Caco-2 (cell line): ENCODE data around the gene PPP1R16B. TPM values are rescaled to one million over a fixed set of nuclear protein-coding genes. Genes with fewer than 3 reads are reported as not detected.

Experiments used
- BruUV-seq: library from RNA; stranded (reverse); fragments of 400-500 nt; replicated peaks from 2 replicates; lab custom pipeline; 2021; lab: Mats Ljungman, UMichigan
- CTCF ChIA-PET: fragments of 300-600 bp; sonication (Branson Sonifier 250); formaldehyde crosslinking; loops from one replicate; lab custom pipeline; 2022; ENCODE audit warnings: antibody characterized with exemption; lab: Charles Lee
- POLR2A ChIA-PET: fragments of 300-600 bp; sonication (Branson Sonifier 250); formaldehyde crosslinking; loops from one replicate; lab custom pipeline; 2022; ENCODE audit warnings: antibody characterized with exemption; lab: Charles Lee
- DNase-seq, 2 experiments: peaks; one replicate each; pipeline versions ENCODE4 v3.0.0 to v3.0.0-alpha.2; 2020 to 2022
- H3K27me3 ChIP-seq: replicated peaks from 2 replicates; pipeline ENCODE4 v1.6.0; 2011; ENCODE audit warnings: low read length; ENCODE audit not compliant: control insufficient read depth, insufficient read depth
- H3K36me3 ChIP-seq: 2 replicates; pipeline ENCODE4 v1.5.1; 2011; ENCODE audit warnings: low read length; ENCODE audit not compliant: control insufficient read depth, insufficient read depth
- H3K4me1 ChIP-seq: fragments of 250-450 bp; sonication (Bioruptor Pico); 2 replicates; pipeline ENCODE4 v1.5.1; 2020; ENCODE audit warnings: mild to moderate bottlenecking
- H3K4me3 ChIP-seq: 2 replicates; pipeline ENCODE4 v1.5.1; 2011; ENCODE audit warnings: low read depth, mild to moderate bottlenecking, control low read depth, low read length
- H3K9me3 ChIP-seq: fragments of 250-450 bp; sonication (Bioruptor Pico); 2 replicates; pipeline ENCODE4 v1.5.1; 2020; ENCODE audit warnings: mild to moderate bottlenecking, moderate library complexity
- H3K27ac Mint-ChIP-seq: one replicate; pipeline ENCODE4 v1.8.0; 2022; ENCODE audit warnings: mixed read lengths; ENCODE audit not compliant: unreplicated experiment
- H3K27me3 Mint-ChIP-seq: one replicate; pipeline ENCODE4 v1.8.0; 2022; ENCODE audit warnings: mixed read lengths; ENCODE audit not compliant: insufficient read depth, unreplicated experiment
- H3K36me3 Mint-ChIP-seq: one replicate; pipeline ENCODE4 v1.8.0; 2022; ENCODE audit warnings: mild to moderate bottlenecking, mixed read lengths; ENCODE audit not compliant: insufficient read depth, unreplicated experiment
- H3K4me1 Mint-ChIP-seq: one replicate; pipeline ENCODE4 v1.8.0; 2022; ENCODE audit warnings: low read depth, mixed read lengths; ENCODE audit not compliant: unreplicated experiment
- H3K4me3 Mint-ChIP-seq: one replicate; pipeline ENCODE4 v1.8.0; 2022; ENCODE audit warnings: mild to moderate bottlenecking, moderate library complexity, mixed read lengths; ENCODE audit not compliant: unreplicated experiment
- H3K9me3 Mint-ChIP-seq: one replicate; pipeline ENCODE4 v1.8.0; 2022; ENCODE audit warnings: mixed read lengths; ENCODE audit not compliant: unreplicated experiment
- intact Hi-C: fragments of 100-400 bp; cut with micrococcal nuclease; formaldehyde crosslinking; loops from one replicate; pipeline ENCODE4 v1.10.0; 2022; ENCODE audit not compliant: unreplicated experiment
- total RNA-seq: library from RNA; stranded (reverse); gene quantifications from 2 replicates; pipeline ENCODE4 v1.2.3, GENCODE V29; 2022
- TF ChIP-seq, protein P1 (sequence below), 2 experiments: fragments of 200-600 bp in 1 of 2; IDR thresholded peaks; 1 replicate in 1 of 2; 2 replicates in 1 of 2; pipeline versions ENCODE4 v1.5.1 to v1.8.0; 2011 to 2022; ENCODE audit warnings: antibody characterized with exemption in 1 of 2, control low read depth in 1 of 2, inconsistent platforms in 1 of 2, low read depth in 1 of 2, low read length in 1 of 2, mild to moderate bottlenecking in 1 of 2, moderate library complexity in 1 of 2; ENCODE audit not compliant: insufficient read depth in 1 of 2, severe bottlenecking in 1 of 2, unreplicated experiment in 1 of 2

The PPP1R16B gene
- total RNA-seq, 1 experiment from 2014 or later, result not detected

DNA sequence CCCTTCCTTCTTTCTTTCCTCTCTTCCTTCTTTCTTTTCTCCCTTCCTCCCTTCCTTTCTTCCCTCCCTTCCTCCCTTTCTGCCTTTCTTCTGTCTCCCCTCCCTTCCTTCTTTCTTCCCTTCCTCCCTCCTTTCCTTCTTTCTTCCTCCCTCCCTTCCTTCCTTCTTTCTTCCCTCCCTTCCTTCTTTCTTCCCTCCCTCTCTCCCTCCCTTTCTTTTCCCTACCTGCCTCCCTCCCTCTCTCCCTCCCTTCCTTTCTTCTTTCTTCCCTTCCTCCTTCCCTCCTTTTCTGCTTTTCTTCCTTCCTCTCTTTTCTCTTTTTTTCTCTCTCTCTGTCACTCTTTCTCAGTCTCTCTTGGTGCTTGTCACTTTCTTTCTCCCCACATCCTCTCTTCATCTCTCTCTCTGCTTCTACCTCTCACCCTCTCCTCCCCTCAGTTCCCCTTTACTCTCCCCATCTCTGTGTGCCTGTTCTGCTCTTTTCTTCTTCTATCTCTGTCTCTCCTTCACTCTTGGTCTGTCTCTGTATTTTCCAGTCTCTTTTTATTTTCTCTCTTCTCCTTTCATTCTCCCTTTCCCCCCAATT lies 90.6 kb downstream of the PPP1R16B start:
- H3K27me3 ChIP-seq, result no peaks in the 10 kb centered on the region
- H3K9me3 ChIP-seq, result no peaks in the 10 kb centered on the region
- Mint-ChIP-seq H3K4me1 (peaks cover 17% of the 10 kb centered on the region), H3K27me3 (peaks cover 6% of the 10 kb centered on the region), H3K27ac (no peak overlapping the region), H3K36me3 (no peaks in the 10 kb centered on the region), H3K4me3 (no peak overlapping the region), H3K9me3 (no peaks in the 10 kb centered on the region)
- CTCF ChIA-PET, result interaction anchor here (1.2 kb wide), 2 partner anchors 9 to 13 kb away, joined by 3 to 4 read pairs; no protein-coding TSS in a partner anchor
- intact Hi-C loops, result no loop called here
- no peak overlapping the region for H3K4me3 ChIP-seq
- TF ChIP-seq, protein P1, sequence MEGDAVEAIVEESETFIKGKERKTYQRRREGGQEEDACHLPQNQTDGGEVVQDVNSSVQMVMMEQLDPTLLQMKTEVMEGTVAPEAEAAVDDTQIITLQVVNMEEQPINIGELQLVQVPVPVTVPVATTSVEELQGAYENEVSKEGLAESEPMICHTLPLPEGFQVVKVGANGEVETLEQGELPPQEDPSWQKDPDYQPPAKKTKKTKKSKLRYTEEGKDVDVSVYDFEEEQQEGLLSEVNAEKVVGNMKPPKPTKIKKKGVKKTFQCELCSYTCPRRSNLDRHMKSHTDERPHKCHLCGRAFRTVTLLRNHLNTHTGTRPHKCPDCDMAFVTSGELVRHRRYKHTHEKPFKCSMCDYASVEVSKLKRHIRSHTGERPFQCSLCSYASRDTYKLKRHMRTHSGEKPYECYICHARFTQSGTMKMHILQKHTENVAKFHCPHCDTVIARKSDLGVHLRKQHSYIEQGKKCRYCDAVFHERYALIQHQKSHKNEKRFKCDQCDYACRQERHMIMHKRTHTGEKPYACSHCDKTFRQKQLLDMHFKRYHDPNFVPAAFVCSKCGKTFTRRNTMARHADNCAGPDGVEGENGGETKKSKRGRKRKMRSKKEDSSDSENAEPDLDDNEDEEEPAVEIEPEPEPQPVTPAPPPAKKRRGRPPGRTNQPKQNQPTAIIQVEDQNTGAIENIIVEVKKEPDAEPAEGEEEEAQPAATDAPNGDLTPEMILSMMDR (IDR thresholded peaks at IDR 0.05; ENCODE audit: insufficient read depth in 1 of 2, low read depth in 1 of 2, low read length in 1 of 2, severe bottlenecking in 1 of 2, unreplicated experiment in 1 of 2), result no peak
- BruUV-seq, result no TSS peak
- POLR2A ChIA-PET, result no interaction called here
- no peak for DNase-seq
- no peaks in the 10 kb centered on the region for H3K36me3 ChIP-seq
- H3K4me1 ChIP-seq, result peaks cover 3% of the 10 kb centered on the region; the same call in 1 of the 2 replicates

- ChIA-PET POLR2A (no interaction called here), CTCF (interaction anchor here (0.6 kb wide), 1 partner anchor 22 kb away, joined by 3 read pairs; no protein-coding TSS in a partner anchor)
- Mint-ChIP-seq H3K4me3 (no peak overlapping the region), H3K27ac (no peak overlapping the region), H3K9me3 (no peaks in the 10 kb centered on the region), H3K4me1 (peaks cover 17% of the 10 kb centered on the region), H3K36me3 (no peaks in the 10 kb centered on the region), H3K27me3 (peaks cover 6% of the 10 kb centered on the region)
- H3K4me1 ChIP-seq, result peaks cover 3% of the 10 kb centered on the region; the same call in 1 of the 2 replicates
- intact Hi-C loops, result no loop called here
- DNase-seq, result no peak
- no peaks in the 10 kb centered on the region for H3K36me3 ChIP-seq
- H3K27me3 ChIP-seq, result no peaks in the 10 kb centered on the region
- no peaks in the 10 kb centered on the region for H3K9me3 ChIP-seq
- no TSS peak for BruUV-seq
- no peak overlapping the region for H3K4me3 ChIP-seq
- TF ChIP-seq, protein P1 (IDR thresholded peaks at IDR 0.05; ENCODE audit: insufficient read depth in 1 of 2, low read depth in 1 of 2, low read length in 1 of 2, severe bottlenecking in 1 of 2, unreplicated experiment in 1 of 2), result no peak
These were observed 91.8 kb downstream of the PPP1R16B start for GRCh38 chr20:38897267-38897666.

- no peak overlapping the region for H3K27ac Mint-ChIP-seq
- intact Hi-C loops, result loop anchor here (5.0 kb wide), 1 partner anchor 147 kb away; no protein-coding TSS in a partner anchor
- ChIA-PET POLR2A (interaction anchor here (0.6 kb wide), 1 partner anchor 26 kb away, joined by 4 read pairs; no protein-coding TSS in a partner anchor), CTCF (interaction anchor here (0.8 kb wide), 1 partner anchor 61 kb away, joined by 3 read pairs; the partner anchor contains the start of gene DHX35)
- no peak for DNase-seq
- TF ChIP-seq, protein P1 (IDR thresholded peaks at IDR 0.05; ENCODE audit: insufficient read depth in 1 of 2, low read depth in 1 of 2, low read length in 1 of 2, severe bottlenecking in 1 of 2, unreplicated experiment in 1 of 2), result no peak
- H3K27me3 Mint-ChIP-seq, result peaks cover 12% of the 10 kb centered on the region
- no peak overlapping the region for H3K4me3 Mint-ChIP-seq
- Histone ChIP-seq H3K27me3 (no peaks in the 10 kb centered on the region), H3K36me3 (no peaks in the 10 kb centered on the region), H3K4me1 (no peaks in the 10 kb centered on the region), H3K9me3 (no peaks in the 10 kb centered on the region), H3K4me3 (no peak overlapping the region)
- no peaks in the 10 kb centered on the region for H3K36me3 Mint-ChIP-seq
- no TSS peak for BruUV-seq
- H3K4me1 Mint-ChIP-seq, result no peaks in the 10 kb centered on the region
- no peaks in the 10 kb centered on the region for H3K9me3 Mint-ChIP-seq
These were observed 95.1 kb downstream of the PPP1R16B start for GRCh38 chr20:38900606-38901005.
